ENCODE measurements around the gene PIK3R5.

DNA sequence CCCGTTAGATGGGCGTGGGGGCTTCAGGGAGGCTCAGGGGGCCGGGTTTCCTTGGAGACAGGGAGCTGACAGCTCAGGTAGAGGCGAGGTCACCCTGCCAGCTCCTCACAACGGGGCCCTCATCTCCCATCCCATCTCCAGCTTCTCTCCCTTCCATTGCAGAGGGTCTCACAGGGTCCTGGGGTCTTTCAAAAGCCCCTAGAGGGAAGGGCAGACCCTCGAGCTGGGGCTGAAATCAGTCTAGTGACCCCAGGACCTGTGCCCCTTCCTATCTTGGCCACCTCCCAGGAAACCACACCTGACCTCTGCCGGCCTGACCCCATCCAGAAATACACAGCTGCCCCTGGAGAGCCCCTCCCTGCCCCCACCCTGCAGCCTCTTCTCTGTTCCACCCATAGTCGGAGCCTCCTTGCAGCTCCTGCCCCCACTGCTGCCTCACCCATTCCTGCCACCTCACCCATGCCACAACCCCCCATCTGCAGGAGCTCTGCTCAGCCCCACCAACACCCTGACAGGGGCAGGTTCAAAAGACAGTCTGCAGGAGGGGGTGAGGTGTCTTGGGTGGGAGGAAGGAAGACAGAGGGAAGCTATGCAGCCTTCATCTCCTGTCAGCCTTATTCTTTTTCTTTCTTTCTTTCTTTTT lies 23.4 kb downstream of the PIK3R5 start:
- TF ChIP-seq, protein P1, sequence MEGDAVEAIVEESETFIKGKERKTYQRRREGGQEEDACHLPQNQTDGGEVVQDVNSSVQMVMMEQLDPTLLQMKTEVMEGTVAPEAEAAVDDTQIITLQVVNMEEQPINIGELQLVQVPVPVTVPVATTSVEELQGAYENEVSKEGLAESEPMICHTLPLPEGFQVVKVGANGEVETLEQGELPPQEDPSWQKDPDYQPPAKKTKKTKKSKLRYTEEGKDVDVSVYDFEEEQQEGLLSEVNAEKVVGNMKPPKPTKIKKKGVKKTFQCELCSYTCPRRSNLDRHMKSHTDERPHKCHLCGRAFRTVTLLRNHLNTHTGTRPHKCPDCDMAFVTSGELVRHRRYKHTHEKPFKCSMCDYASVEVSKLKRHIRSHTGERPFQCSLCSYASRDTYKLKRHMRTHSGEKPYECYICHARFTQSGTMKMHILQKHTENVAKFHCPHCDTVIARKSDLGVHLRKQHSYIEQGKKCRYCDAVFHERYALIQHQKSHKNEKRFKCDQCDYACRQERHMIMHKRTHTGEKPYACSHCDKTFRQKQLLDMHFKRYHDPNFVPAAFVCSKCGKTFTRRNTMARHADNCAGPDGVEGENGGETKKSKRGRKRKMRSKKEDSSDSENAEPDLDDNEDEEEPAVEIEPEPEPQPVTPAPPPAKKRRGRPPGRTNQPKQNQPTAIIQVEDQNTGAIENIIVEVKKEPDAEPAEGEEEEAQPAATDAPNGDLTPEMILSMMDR (conservative IDR thresholded peaks at IDR 0.05; ENCODE audit: low read depth, low read length) = no peak
- TF ChIP-seq EZH2 (IDR thresholded peaks at IDR 0.05; ENCODE audit: borderline replicate concordance, low read depth, low read length, poor library complexity, severe bottlenecking) = no peak

Measured in A673 (cell line).